Tibial artery (tissue), 4 donors: ENCODE data around the gene ZNF511.

Experiments
- DNase-seq, 2 donors: peaks; one replicate each; pipeline ENCODE4 v3.0.0-alpha.2; 2019
- H3K27ac ChIP-seq, 2 donors: fragments of 200-600 bp; sonication (generic) in 1 of 2; 1 replicate in 1 of 2; 2 replicates in 1 of 2; pipeline ENCODE4 v1.5.1; 2018 to 2019; ENCODE audit warnings: mild to moderate bottlenecking in 1 of 2
- H3K27me3 ChIP-seq, 2 donors: fragments of 200-600 bp; sonication (generic) in 1 of 2; one replicate each; pipeline versions ENCODE4 v1.5.1 to v1.6.0; 2016 to 2019
- H3K36me3 ChIP-seq, 3 donors: fragments of 200-600 bp; sonication (generic) in 2 of 3; one replicate each; pipeline ENCODE4 v1.5.1; 2016 to 2019; ENCODE audit warnings: mild to moderate bottlenecking in 2 of 3
- H3K4me1 ChIP-seq, 4 donors: fragments of 200-600 bp; sonication (generic) in 2 of 4; 1 replicate in 3 of 4; 2 replicates in 1 of 4; pipeline ENCODE4 v1.5.1; 2016 to 2019
- H3K4me3 ChIP-seq, 2 donors: fragments of 200-600 bp; sonication (generic) in 1 of 2; 1 replicate in 1 of 2; 2 replicates in 1 of 2; pipeline ENCODE4 v1.5.1; 2018 to 2019; ENCODE audit warnings: mild to moderate bottlenecking in 2 of 2
- H3K9me3 ChIP-seq, 3 donors: fragments of 200-600 bp; sonication (generic) in 1 of 3; one replicate each; pipeline ENCODE4 v1.5.1; 2016 to 2019
- CTCF ChIP-seq, 2 experiments: fragments of 200-600 bp in 1 of 2; fragments of 450-650 bp in 1 of 2; IDR thresholded peaks; one replicate each; pipeline ENCODE4 v1.5.1; 2017 to 2019; ENCODE audit warnings: antibody characterized with exemption in 2 of 2, mild to moderate bottlenecking in 1 of 2, moderate library complexity in 1 of 2
- intact Hi-C: fragments of 100-400 bp; cut with DNase I; formaldehyde crosslinking; loops from one replicate; pipeline ENCODE4 v1.15.0; 2023; ENCODE audit warnings: low total_unique reads

The ZNF511 gene

GRCh38 chr10:133282846-133283390 is 25.8 kb upstream of the ZNF511 start:
- H3K27ac ChIP-seq, result no peak overlapping the region
- no peaks in the 10 kb centered on the region for H3K9me3 ChIP-seq
- H3K4me1 ChIP-seq, result peaks cover 0 to 3% (median 0%) of the 10 kb centered on the region in 4 donors
- H3K4me3 ChIP-seq, result no peak overlapping the region
- no peak for TF ChIP-seq CTCF (IDR thresholded peaks at IDR 0.05)
- intact Hi-C loops, result no loop called here
- H3K36me3 ChIP-seq, result peaks cover 76 to 98% (median 85%) of the 10 kb centered on the region in 3 donors
- DNase-seq, result no peak
- H3K27me3 ChIP-seq, result no peaks in the 10 kb centered on the region

DNA sequence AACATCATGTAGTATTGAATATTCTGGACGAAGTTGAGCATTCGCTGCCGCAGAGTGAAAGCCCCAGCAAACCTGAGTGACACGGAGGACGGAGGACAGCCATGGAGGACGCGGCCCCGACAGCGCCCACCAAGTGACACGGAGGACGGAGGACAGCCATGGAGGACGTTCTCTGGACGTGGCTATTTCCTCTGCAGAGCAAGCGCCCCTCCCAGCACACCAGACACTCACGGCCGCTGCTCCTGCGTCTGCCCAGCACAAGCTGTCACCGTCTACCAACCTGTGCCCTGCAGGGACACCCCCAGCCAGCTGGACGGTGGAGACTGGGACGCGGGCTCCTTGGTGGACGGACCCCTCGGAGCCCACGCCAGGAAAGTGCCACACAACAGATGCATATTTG is 24.8 kb upstream of the ZNF511 start:
- TF ChIP-seq CTCF (IDR thresholded peaks at IDR 0.05), result no peak
- H3K27ac ChIP-seq, result no peak overlapping the region
- H3K36me3 ChIP-seq, result peaks cover 87 to 100% (median 91%) of the 10 kb centered on the region in 3 donors
- intact Hi-C loops, result no loop called here
- no peaks in the 10 kb centered on the region for H3K27me3 ChIP-seq
- H3K4me3 ChIP-seq, result no peak overlapping the region
- peaks cover 0 to 2% (median 0%) of the 10 kb centered on the region in 4 donors for H3K4me1 ChIP-seq
- DNase-seq, result no peak
- no peaks in the 10 kb centered on the region for H3K9me3 ChIP-seq

GRCh38 chr10:133285217-133285616 is 23.5 kb upstream of the ZNF511 start:
- TF ChIP-seq CTCF (IDR thresholded peaks at IDR 0.05), result no peak
- no peak for DNase-seq
- H3K9me3 ChIP-seq, result no peaks in the 10 kb centered on the region
- H3K4me1 ChIP-seq, result no peaks in the 10 kb centered on the region
- H3K4me3 ChIP-seq, result no peak overlapping the region
- H3K27me3 ChIP-seq, result no peaks in the 10 kb centered on the region
- H3K27ac ChIP-seq, result no peak overlapping the region
- peaks cover 88 to 100% (median 91%) of the 10 kb centered on the region in 3 donors for H3K36me3 ChIP-seq
- intact Hi-C loops, result no loop called here

DNA sequence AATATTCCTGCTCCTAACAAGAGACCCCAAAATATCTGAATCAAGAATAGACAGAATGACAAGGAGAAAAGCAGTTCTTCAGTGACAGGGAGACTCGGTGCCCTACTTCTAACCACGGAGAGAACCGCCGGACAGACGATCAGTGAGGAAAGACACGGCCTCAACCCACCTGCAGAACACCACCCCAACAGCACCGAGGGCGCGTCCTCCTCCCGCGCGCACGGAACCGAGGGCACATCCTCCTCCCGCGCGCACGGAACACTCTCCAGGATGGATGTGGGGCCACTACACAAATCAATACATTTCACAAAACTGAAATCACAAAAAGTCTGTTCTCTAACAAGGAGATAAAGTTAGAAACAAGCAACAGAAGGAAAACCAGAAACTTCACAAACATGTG is 22.3 kb upstream of the ZNF511 start:
- peaks cover 89 to 97% (median 89%) of the 10 kb centered on the region in 3 donors for H3K36me3 ChIP-seq
- no peak for TF ChIP-seq CTCF (IDR thresholded peaks at IDR 0.05)
- no peak for DNase-seq
- no peaks in the 10 kb centered on the region for H3K4me1 ChIP-seq
- no peak overlapping the region for H3K27ac ChIP-seq
- intact Hi-C loops, result no loop called here
- no peak overlapping the region for H3K4me3 ChIP-seq
- H3K9me3 ChIP-seq, result no peaks in the 10 kb centered on the region
- no peaks in the 10 kb centered on the region for H3K27me3 ChIP-seq

DNA sequence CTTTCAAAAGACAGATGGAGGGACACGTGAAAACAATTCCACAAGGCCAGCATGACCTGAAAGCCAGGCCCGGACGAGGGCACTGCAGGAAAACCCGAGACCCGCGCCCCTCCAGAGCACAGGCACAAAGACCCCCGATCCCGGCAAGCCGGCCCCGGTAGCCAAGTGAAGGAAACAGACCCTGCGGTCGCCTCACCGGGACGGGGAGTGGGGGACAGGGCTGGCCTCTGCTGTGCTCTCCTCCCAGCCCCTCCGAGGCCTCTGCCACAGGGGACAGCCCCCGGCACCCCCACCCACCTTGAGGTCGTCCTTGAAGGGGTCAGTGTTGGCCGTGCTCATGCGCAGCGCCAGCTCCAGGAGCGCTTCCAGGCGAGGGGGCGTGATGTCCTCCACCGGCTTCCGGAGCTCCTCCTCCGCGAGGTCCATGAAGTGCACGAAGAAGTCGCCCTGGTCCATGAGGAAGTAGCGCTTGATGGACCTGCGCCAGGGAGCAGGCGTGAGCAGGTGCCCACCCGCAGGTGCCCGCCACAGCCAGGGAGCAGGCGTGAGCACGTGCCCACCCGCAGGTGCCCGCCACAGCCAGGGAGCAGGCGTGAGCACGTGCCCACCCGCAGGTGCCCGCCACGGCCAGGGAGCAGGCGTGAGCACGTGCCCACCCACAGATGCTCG is 20.7 kb upstream of the ZNF511 start:
- Histone ChIP-seq H3K4me3 (no peak overlapping the region), H3K36me3 (peaks cover 80 to 89% (median 81%) of the 10 kb centered on the region in 3 donors), H3K27ac (no peak overlapping the region), H3K4me1 (no peaks in the 10 kb centered on the region), H3K27me3 (no peaks in the 10 kb centered on the region), H3K9me3 (no peaks in the 10 kb centered on the region)
- intact Hi-C loops, result no loop called here
- TF ChIP-seq CTCF (IDR thresholded peaks at IDR 0.05), result no peak
- no peak for DNase-seq
